Stimulated activated effector memory CD8-positive, alpha-beta T cell treated with anti-CD3 and anti-CD28 coated beads, Interleukin-12 subunit alpha, Interleukin-12 subunit beta, amount 100 ng/mL, for 72 hours (primary cell): ENCODE data around the gene ISYNA1.
A peak's percentile ranks its signal among the peaks of the same experiment; 100 is the strongest.

ENCODE experiments used
- ATAC-seq: fragments of 150-1000 bp; cut with Tn5 transposase; 2 replicates; pipeline ENCODE4 v1.10.0; 2021
- DNase-seq, 2 donors: peaks; one replicate each; pipeline ENCODE4 v3.0.0; 2021 to 2022; ENCODE audit warnings: low spot score in 2 of 2
- H3K27ac Mint-ChIP-seq: one replicate; pipeline ENCODE4 v1.8.0; 2022; ENCODE audit warnings: mild to moderate bottlenecking, mixed read lengths
- H3K36me3 Mint-ChIP-seq: one replicate; pipeline ENCODE4 v1.8.0; 2022; ENCODE audit warnings: mild to moderate bottlenecking, mixed read lengths
- H3K4me1 Mint-ChIP-seq: one replicate; pipeline ENCODE4 v1.8.0; 2022; ENCODE audit warnings: mixed read lengths
- H3K4me3 Mint-ChIP-seq: one replicate; pipeline ENCODE4 v1.8.0; 2022; ENCODE audit warnings: mild to moderate bottlenecking, mixed read lengths
- H3K9me3 Mint-ChIP-seq: one replicate; pipeline ENCODE4 v1.8.0; 2022; ENCODE audit warnings: mixed read lengths

ISYNA1 gene

GRCh38 chr19:18453269-18454024 is 15.5 kb upstream of the ISYNA1 start:
- H3K36me3 Mint-ChIP-seq: peaks cover 99% of the 10 kb centered on the region
- no peak for DNase-seq
- ATAC-seq: no peak
- H3K27ac Mint-ChIP-seq: no peak overlapping the region
- H3K9me3 Mint-ChIP-seq: no peaks in the 10 kb centered on the region
- H3K4me1 Mint-ChIP-seq: peaks cover 25% of the 10 kb centered on the region
- no peak overlapping the region for H3K4me3 Mint-ChIP-seq

DNA sequence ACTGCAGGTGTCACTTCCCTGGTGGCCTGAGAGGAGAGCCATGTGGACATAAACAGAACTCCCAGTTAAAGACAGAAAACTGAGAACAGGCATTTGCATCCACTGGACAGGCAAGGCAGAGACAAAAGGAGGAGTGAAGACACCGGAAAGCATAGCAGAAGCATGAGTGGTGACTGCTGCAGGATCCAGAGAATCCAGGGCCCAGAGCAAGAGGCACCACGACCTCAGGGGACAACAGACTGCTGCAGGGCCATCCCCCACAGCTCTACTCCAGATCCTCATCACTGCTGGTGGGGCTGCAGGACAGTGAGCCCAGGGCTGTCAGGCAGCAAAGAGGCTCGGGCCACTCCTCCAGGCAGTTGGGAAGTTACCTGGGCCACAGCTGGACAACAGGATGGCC is 14.5 kb upstream of the ISYNA1 start:
- peaks cover 99% of the 10 kb centered on the region for H3K36me3 Mint-ChIP-seq

GRCh38 chr19:18450931-18451836 is 13.3 kb upstream of the ISYNA1 start:
- H3K36me3 Mint-ChIP-seq: peaks cover 100% of the 10 kb centered on the region
- H3K4me3 Mint-ChIP-seq: no peak overlapping the region
- H3K4me1 Mint-ChIP-seq: peaks cover 25% of the 10 kb centered on the region
- peak; percentile 86 for ATAC-seq
- no peaks in the 10 kb centered on the region for H3K9me3 Mint-ChIP-seq
- peak overlapping the region; percentile 88 for H3K27ac Mint-ChIP-seq
- peak; percentile 96 to 97 for DNase-seq

More for the DNA sequence above, 14.5 kb upstream of the ISYNA1 start:
- Mint-ChIP-seq H3K4me3 (no peak overlapping the region), H3K9me3 (no peaks in the 10 kb centered on the region), H3K27ac (peak overlapping the region; percentile 88), H3K4me1 (peaks cover 29% of the 10 kb centered on the region)
- no peak for DNase-seq
- no peak for ATAC-seq

GRCh38 chr19:18450021-18450930 is 12.3 kb upstream of the ISYNA1 start:
- DNase-seq (no peak), ATAC-seq (no peak)
- Mint-ChIP-seq H3K9me3 (no peaks in the 10 kb centered on the region), H3K4me1 (peaks cover 21% of the 10 kb centered on the region), H3K4me3 (no peak overlapping the region), H3K36me3 (peaks cover 99% of the 10 kb centered on the region), H3K27ac (peak overlapping the region; percentile 88)

- H3K27ac Mint-ChIP-seq: no peak overlapping the region
- ATAC-seq (no peak), DNase-seq (no peak)
- no peaks in the 10 kb centered on the region for H3K9me3 Mint-ChIP-seq
- no peak overlapping the region for H3K4me3 Mint-ChIP-seq
- peaks cover 21% of the 10 kb centered on the region for H3K4me1 Mint-ChIP-seq
- H3K36me3 Mint-ChIP-seq: peaks cover 99% of the 10 kb centered on the region
Observed at GRCh38 chr19:18449552-18449951, 11.6 kb upstream of the ISYNA1 start.

- no peak for DNase-seq
- H3K4me3 Mint-ChIP-seq: no peak overlapping the region
- H3K4me1 Mint-ChIP-seq: peaks cover 25% of the 10 kb centered on the region
- H3K9me3 Mint-ChIP-seq: peaks cover 4% of the 10 kb centered on the region
- no peak for ATAC-seq
- no peak overlapping the region for H3K27ac Mint-ChIP-seq
- H3K36me3 Mint-ChIP-seq: peaks cover 98% of the 10 kb centered on the region
Observed at GRCh38 chr19:18446811-18447359, 9.0 kb upstream of the ISYNA1 start.

DNA sequence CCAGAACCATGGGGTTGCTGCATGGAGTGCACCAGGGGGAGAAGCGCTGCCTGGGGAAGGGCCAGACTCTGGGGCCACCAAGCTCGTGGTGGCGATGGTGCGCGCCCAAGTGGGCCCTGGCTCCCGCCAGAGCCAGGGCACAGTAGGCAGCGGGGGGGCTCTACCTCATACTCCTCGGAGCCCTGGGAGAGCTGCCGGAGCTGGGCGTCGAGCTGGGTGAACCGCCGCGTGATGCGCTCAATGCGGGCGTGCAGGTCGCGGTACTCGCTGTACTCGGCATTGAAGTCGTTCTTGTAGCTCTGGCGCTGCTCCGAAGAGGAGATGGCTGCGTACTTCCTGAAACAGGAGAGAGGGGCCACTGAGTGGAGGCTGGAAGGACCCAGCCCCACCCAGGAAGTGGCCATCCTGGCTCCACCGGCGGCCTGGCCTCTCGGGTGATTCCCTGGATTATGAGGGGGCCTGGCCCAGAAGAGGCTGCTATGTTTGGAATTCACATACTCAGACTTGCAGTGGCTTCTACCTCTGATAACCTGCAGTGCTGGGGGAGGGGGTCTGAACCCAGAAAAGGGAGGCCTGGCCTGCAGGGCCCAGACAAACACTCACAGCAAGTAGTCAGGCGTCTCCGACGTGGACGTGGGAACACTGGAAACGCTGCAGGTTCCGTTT is 8.3 kb upstream of the ISYNA1 start:
- Mint-ChIP-seq H3K4me3 (no peak overlapping the region), H3K36me3 (peaks cover 96% of the 10 kb centered on the region), H3K27ac (no peak overlapping the region), H3K4me1 (peaks cover 31% of the 10 kb centered on the region), H3K9me3 (peaks cover 4% of the 10 kb centered on the region)
- DNase-seq: no peak
- no peak for ATAC-seq

DNA sequence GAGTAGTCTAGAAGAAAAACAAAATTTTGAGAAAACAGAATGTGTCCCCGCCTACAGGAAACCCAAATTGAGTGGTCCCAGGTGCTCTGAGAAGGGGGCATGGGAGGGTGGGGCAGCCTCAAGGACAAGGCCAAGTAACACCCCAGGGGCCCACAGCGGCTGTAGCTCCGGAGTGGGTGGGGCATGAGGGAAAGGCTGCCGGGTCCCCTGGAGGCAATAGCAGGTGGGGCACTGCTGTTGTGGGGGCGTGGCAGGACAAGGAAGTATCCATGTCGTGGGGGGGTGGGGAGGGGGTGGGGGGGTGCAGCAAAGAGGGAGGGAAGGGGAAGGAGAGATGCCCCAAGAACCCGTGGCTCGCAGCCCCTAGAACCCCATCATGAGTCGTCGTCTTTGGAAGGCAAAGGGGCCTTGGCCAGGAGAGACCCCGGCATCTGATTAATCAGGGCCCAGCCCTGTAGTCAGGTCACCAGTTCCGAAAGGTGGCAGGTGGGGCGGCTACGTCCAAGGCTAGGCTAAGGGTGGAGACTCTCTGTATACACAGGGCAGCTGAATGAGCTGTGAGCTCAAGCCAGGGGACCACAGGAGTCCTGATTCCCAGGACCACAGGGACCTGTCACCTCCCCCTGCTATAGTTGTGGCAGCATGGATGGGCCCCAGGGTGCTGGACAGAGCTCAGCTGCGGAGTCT is 7.5 kb upstream of the ISYNA1 start:
- ATAC-seq: no peak
- peaks cover 4% of the 10 kb centered on the region for H3K9me3 Mint-ChIP-seq
- peaks cover 96% of the 10 kb centered on the region for H3K36me3 Mint-ChIP-seq
- H3K27ac Mint-ChIP-seq: no peak overlapping the region
- H3K4me1 Mint-ChIP-seq: peaks cover 34% of the 10 kb centered on the region
- no peak for DNase-seq
- no peak overlapping the region for H3K4me3 Mint-ChIP-seq

GRCh38 chr19:18444513-18444912 is 6.6 kb upstream of the ISYNA1 start:
- H3K27ac Mint-ChIP-seq: no peak overlapping the region
- H3K4me3 Mint-ChIP-seq: no peak overlapping the region
- no peak for DNase-seq
- peaks cover 4% of the 10 kb centered on the region for H3K9me3 Mint-ChIP-seq
- H3K4me1 Mint-ChIP-seq: peaks cover 40% of the 10 kb centered on the region
- H3K36me3 Mint-ChIP-seq: peaks cover 96% of the 10 kb centered on the region
- no peak for ATAC-seq

- ATAC-seq (no peak), DNase-seq (no peak)
- peaks cover 47% of the 10 kb centered on the region for H3K4me1 Mint-ChIP-seq
- no peak overlapping the region for H3K4me3 Mint-ChIP-seq
- peak overlapping the region; percentile 94 for H3K27ac Mint-ChIP-seq
- H3K36me3 Mint-ChIP-seq: peaks cover 96% of the 10 kb centered on the region
- peaks cover 4% of the 10 kb centered on the region for H3K9me3 Mint-ChIP-seq
Observed at GRCh38 chr19:18443831-18444230, 5.9 kb upstream of the ISYNA1 start.

DNA sequence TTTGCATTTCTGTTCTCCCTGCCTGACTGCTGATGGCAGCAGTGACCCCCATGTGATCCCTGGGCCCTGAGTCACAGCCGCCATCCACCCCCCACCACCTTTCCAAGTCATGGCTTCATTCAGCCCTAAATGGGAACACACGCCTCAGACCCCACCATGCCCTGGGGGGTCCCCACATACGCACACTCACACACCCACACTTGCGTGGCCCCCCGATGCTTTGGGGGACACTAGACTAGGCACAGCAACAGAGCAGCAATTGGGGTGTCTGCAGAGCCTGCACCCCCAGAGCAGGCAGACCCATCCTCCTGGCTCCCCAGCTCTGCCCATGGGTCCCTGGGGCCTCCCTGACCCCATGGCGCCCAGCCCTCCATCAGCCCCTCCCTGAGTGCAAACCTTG is 5.5 kb upstream of the ISYNA1 start:
- peaks cover 46% of the 10 kb centered on the region for H3K4me1 Mint-ChIP-seq
- DNase-seq (no peak), ATAC-seq (no peak)
- H3K4me3 Mint-ChIP-seq: no peak overlapping the region
- peaks cover 96% of the 10 kb centered on the region for H3K36me3 Mint-ChIP-seq
- peaks cover 4% of the 10 kb centered on the region for H3K9me3 Mint-ChIP-seq
- H3K27ac Mint-ChIP-seq: peak overlapping the region; percentile 94

DNA sequence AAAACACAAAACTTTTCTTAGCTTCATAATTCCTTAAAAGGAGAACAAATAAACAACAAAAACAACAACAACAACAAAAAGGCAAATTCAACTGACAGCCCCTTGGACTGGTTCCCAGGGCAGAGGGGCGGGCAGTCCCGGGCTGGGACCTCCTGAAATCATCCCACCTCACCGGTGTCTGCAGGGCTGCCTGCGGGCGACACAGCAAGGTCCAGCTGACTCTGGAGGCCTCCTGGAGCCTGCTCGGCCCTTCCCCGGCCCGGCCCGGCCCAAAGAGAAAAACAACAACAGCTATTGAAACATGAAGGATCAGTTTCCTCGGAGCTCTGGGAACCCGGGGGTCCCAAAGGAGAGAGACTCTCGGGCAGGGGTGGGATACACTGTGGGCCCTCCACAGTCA is 5.0 kb upstream of the ISYNA1 start:
- Mint-ChIP-seq H3K9me3 (peaks cover 4% of the 10 kb centered on the region), H3K27ac (peak overlapping the region; percentile 94), H3K4me3 (no peak overlapping the region), H3K36me3 (peaks cover 95% of the 10 kb centered on the region), H3K4me1 (peaks cover 43% of the 10 kb centered on the region)
- DNase-seq (no peak), ATAC-seq (no peak)

- ATAC-seq: peak; percentile 46
- H3K36me3 Mint-ChIP-seq: peaks cover 86% of the 10 kb centered on the region
- peak overlapping the region; percentile 94 for H3K27ac Mint-ChIP-seq
- no peak for DNase-seq
- H3K9me3 Mint-ChIP-seq: peaks cover 4% of the 10 kb centered on the region
- peak overlapping the region; percentile 15 for H3K4me3 Mint-ChIP-seq
- H3K4me1 Mint-ChIP-seq: peaks cover 43% of the 10 kb centered on the region
Observed at GRCh38 chr19:18441804-18442788, 4.2 kb upstream of the ISYNA1 start.
